Measurements from ENCODE around the gene FABP2. TPM values are rescaled to one million over a fixed set of nuclear protein-coding genes. Genes with fewer than 3 reads are reported as not detected.

FABP2 gene
- total RNA-seq, 1 experiment from 2014 or later, result not detected

Small RNAs within 50 kb of the gene (small RNA-seq; reads per million reads assigned to genes)
- not detected for gene RNU4-33P

Other genes with a start within 250 kb of the FABP2 start
- gene MYOZ2, start 186.3 kb downstream of the FABP2 start, total RNA-seq (2014; rRNA removed; shearing (Covaris generic)), result not detected in 2 replicates
- gene USP53, start 109.4 kb downstream of the FABP2 start, total RNA-seq (2014; rRNA removed; shearing (Covaris generic)), result 16.5 and 18.5 TPM in 2 replicates